ENCODE data around the gene SSH2.

DNA sequence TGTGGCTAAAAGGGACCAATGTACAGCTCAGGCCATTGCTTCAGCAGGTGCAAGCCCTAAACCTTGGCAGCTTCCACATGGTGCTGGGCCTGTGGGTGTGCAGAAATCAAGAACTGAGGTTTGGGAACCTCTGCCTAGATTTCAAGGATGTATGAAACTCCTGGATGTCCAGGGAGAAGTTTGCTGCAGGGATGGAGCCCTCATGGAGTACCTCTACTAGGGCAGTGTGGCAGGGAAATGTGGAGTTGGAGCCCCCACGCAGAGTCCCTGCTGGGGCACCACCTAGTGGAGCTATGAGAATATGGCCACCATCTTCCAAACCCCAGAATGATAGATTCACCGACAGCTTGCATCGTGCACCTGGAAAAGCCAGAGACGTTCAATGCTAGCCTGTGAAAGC is 24.4 kb upstream of the SSH2 start:
- no peak for TF ChIP-seq EZH2 (IDR thresholded peaks at IDR 0.05)
- no peak for TF ChIP-seq POLR2AphosphoS5 (IDR thresholded peaks at IDR 0.05; ENCODE audit: borderline replicate concordance, low read depth, low read length)
- TF ChIP-seq FOXP2 (optimal IDR thresholded peaks at IDR 0.05; ENCODE audit: control extremely low read depth, extremely low read length, insufficient read depth) = no peak
